OCI-LY7 (cell line): Measurements from ENCODE around the gene DIS3L. TPM values are rescaled to one million over a fixed set of nuclear protein-coding genes. Genes with fewer than 3 reads are reported as not detected.

Source experiments
- BruUV-seq: library from RNA; stranded (reverse); fragments of 400-500 nt; replicated peaks from 2 replicates; lab custom pipeline; 2021; lab: Mats Ljungman, UMichigan
- CTCF ChIA-PET: fragments of 300-600 bp; sonication (Branson Sonifier 250); formaldehyde crosslinking; loops from one replicate; lab custom pipeline; 2022; ENCODE audit warnings: antibody characterized with exemption; ENCODE audit not compliant: unreplicated experiment; lab: Charles Lee
- POLR2A ChIA-PET: fragments of 300-600 bp; sonication (Branson Sonifier 250); formaldehyde crosslinking; loops from one replicate; lab custom pipeline; 2022; ENCODE audit warnings: antibody characterized with exemption; lab: Charles Lee
- DNase-seq: peaks from one replicate; pipeline ENCODE4 v3.0.0-alpha.2; 2015; ENCODE audit warnings: low spot score
- H2AFZ ChIP-seq: fragments of 200-600 bp; sonication (generic), shearing (Covaris generic); 2 replicates; pipeline ENCODE4 v1.6.1; 2014; ENCODE audit warnings: mild to moderate bottlenecking, antibody characterized with exemption, low read length, moderate library complexity
- H3K27ac ChIP-seq: fragments of 200-600 bp; sonication (generic); 2 replicates; pipeline ENCODE4 v1.5.1; 2014; ENCODE audit warnings: mixed run types, low read depth, mild to moderate bottlenecking, moderate library complexity, low read length, inconsistent platforms; ENCODE audit not compliant: poor library complexity, severe bottlenecking
- H3K36me3 ChIP-seq: fragments of 200-600 bp; sonication (generic); 2 replicates; pipeline ENCODE4 v1.6.1; 2014; ENCODE audit warnings: mild to moderate bottlenecking, antibody characterized with exemption, low read length, moderate library complexity, mixed read lengths; ENCODE audit not compliant: insufficient read depth
- H3K4me1 ChIP-seq: fragments of 200-600 bp; sonication (generic); 2 replicates; pipeline ENCODE4 v1.5.1; 2014; ENCODE audit warnings: mild to moderate bottlenecking, low read length; ENCODE audit not compliant: insufficient read depth, poor library complexity, severe bottlenecking
- H3K4me2 ChIP-seq: fragments of 200-600 bp; sonication (generic); 2 replicates; pipeline ENCODE4 v1.6.1; 2014; ENCODE audit warnings: mild to moderate bottlenecking, low read length
- H3K4me3 ChIP-seq: fragments of 200-600 bp; sonication (generic); 2 replicates; pipeline ENCODE4 v1.5.1; 2014; ENCODE audit warnings: mild to moderate bottlenecking, low read depth, low read length; ENCODE audit not compliant: poor library complexity, severe bottlenecking
- H3K79me2 ChIP-seq: fragments of 200-600 bp; sonication (generic); 2 replicates; pipeline ENCODE4 v1.6.1; 2016; ENCODE audit warnings: low read depth, mild to moderate bottlenecking, low read length, moderate library complexity, mixed read lengths; ENCODE audit not compliant: insufficient read depth
- H3K9me2 ChIP-seq: fragments of 200-600 bp; sonication (generic); 2 replicates; pipeline ENCODE4 v1.6.1; 2016; ENCODE audit warnings: mild to moderate bottlenecking, low read length, mixed read lengths; ENCODE audit not compliant: insufficient read depth
- H3K9me3 ChIP-seq: fragments of 200-600 bp; sonication (generic); 2 replicates; pipeline ENCODE4 v1.6.1; 2014; ENCODE audit warnings: mild to moderate bottlenecking, mixed run types, low read length, mixed read lengths
- H4K20me1 ChIP-seq: fragments of 200-600 bp; sonication (generic); 2 replicates; pipeline ENCODE4 v1.6.1; 2014; ENCODE audit warnings: mild to moderate bottlenecking, antibody characterized with exemption, low read length, moderate library complexity, mixed read lengths; ENCODE audit not compliant: insufficient read depth
- EZH2phosphoT487 ChIP-seq: fragments of 200-600 bp; sonication (generic); IDR thresholded peaks from 2 replicates; pipeline ENCODE4 v1.6.1; 2018; ENCODE audit warnings: low read depth, borderline replicate concordance, mild to moderate bottlenecking, mixed run types, antibody characterized with exemption, low read length, moderate library complexity, mixed read lengths
- intact Hi-C: fragments of 100-400 bp; cut with micrococcal nuclease; formaldehyde crosslinking; loops from one replicate; pipeline ENCODE4 v1.10.0; 2022; ENCODE audit not compliant: unreplicated experiment
- total RNA-seq, 2 experiments: library from RNA; depleted of rRNA in 1 of 2; stranded (reverse); fragments of >200 nt in 1 of 2; shearing (Covaris generic) in 1 of 2; gene quantifications; 2 replicates each; pipeline ENCODE4 v1.2.3, GENCODE V29; 2014 to 2022
- TF ChIP-seq, protein P1 (sequence below): fragments of 200-600 bp; sonication (generic); conservative IDR thresholded peaks from 2 replicates; pipeline ENCODE4 v1.5.1; 2014; ENCODE audit warnings: mild to moderate bottlenecking, antibody characterized with exemption, low read length, moderate library complexity, mixed read lengths

The DIS3L gene
- total RNA-seq, 2 experiments from 2014 or later: 33.9 to 67.6 TPM

DNA sequence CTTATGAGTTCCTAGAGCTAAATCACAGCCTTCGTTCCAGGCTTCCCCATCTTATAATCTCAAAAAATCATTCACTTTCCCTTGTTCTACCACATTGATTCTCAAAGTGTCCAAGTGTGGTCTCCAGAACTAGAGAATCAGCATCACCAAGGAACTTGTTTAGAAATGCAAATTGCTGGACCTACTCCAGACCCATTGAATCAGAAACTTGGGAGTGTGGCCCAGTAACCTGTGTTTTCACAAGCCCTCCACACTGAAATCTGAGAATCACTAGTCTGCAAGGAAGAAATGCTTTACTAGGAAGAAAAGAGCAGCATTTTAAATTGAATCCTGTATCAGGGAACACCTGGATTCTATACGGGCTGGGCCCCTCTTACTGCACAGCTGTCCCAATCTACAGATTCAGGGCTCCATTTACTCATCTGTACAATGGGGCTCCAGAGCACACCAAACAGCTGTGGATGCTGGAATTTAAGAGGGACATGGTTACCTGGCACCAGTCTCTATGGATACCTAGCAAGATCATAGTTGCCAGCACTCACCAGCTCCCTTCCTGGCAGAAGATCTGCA lies 43.7 kb upstream of the DIS3L start:
- Histone ChIP-seq H3K4me3 (no peak overlapping the region), H3K36me3 (no peaks in the 10 kb centered on the region), H3K9me2 (no peaks in the 10 kb centered on the region), H3K4me1 (peaks cover 10% of the 10 kb centered on the region), H3K27ac (no peak overlapping the region), H2AFZ (no peak overlapping the region), H3K79me2 (no peaks in the 10 kb centered on the region), H3K4me2 (no peak overlapping the region), H4K20me1 (no peaks in the 10 kb centered on the region), H3K9me3 (no peaks in the 10 kb centered on the region)
- ChIA-PET CTCF (no interaction called here), POLR2A (no interaction called here)
- intact Hi-C loops: no loop called here
- DNase-seq: no peak
- TF ChIP-seq, protein P1, sequence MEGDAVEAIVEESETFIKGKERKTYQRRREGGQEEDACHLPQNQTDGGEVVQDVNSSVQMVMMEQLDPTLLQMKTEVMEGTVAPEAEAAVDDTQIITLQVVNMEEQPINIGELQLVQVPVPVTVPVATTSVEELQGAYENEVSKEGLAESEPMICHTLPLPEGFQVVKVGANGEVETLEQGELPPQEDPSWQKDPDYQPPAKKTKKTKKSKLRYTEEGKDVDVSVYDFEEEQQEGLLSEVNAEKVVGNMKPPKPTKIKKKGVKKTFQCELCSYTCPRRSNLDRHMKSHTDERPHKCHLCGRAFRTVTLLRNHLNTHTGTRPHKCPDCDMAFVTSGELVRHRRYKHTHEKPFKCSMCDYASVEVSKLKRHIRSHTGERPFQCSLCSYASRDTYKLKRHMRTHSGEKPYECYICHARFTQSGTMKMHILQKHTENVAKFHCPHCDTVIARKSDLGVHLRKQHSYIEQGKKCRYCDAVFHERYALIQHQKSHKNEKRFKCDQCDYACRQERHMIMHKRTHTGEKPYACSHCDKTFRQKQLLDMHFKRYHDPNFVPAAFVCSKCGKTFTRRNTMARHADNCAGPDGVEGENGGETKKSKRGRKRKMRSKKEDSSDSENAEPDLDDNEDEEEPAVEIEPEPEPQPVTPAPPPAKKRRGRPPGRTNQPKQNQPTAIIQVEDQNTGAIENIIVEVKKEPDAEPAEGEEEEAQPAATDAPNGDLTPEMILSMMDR: no peak
- TF ChIP-seq EZH2phosphoT487: no peak
- no TSS peak for BruUV-seq

DNA sequence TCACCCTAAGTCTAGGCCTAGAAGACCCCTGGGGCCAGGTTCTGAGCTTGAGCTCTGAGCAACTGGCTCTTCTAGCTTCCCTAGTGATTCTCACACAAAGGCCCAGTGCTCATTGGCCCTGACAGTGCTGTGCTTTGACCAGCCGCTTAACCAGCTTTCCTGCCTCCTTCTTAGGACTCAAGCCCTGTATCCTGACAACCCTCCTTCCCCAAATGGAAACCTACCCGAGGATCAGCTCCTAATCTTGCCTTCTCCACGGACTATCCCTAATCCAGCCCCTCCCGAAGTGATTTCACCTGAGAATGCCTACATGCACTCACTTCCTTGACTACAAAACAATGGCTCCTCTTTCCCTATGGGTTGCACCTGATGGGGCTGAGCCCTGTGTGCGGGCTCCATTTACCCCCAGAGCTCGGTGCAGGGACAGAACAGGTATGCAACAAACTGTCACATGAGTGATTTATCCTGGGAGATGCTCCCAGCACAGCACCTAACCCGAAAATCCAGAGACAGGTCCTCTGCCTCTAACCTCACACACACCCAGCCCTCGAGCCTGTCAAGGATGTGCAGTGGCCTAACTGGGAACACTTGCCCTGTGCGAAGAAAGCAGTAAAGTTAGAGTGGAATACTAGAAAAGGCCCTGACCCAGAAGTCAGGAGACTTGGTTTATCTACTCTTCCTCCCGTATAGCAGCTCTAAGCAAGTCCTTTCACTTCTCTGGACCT lies 42.1 kb upstream of the DIS3L start:
- Histone ChIP-seq H2AFZ (no peak overlapping the region), H3K27ac (no peak overlapping the region), H3K4me2 (no peak overlapping the region), H3K79me2 (no peaks in the 10 kb centered on the region), H3K4me1 (peaks cover 10% of the 10 kb centered on the region), H3K4me3 (no peak overlapping the region), H3K9me2 (no peaks in the 10 kb centered on the region), H3K36me3 (no peaks in the 10 kb centered on the region), H3K9me3 (no peaks in the 10 kb centered on the region), H4K20me1 (no peaks in the 10 kb centered on the region)
- ChIA-PET POLR2A (interaction anchor here (0.6 kb wide), 1 partner anchor 32 kb away, joined by 3 read pairs; no protein-coding TSS in a partner anchor), CTCF (interaction anchor here (0.7 kb wide), 1 partner anchor 306 kb away, joined by 3 read pairs; no protein-coding TSS in a partner anchor)
- no TSS peak for BruUV-seq
- intact Hi-C loops: no loop called here
- TF ChIP-seq, protein P1: no peak
- TF ChIP-seq EZH2phosphoT487: no peak
- DNase-seq: no peak
